SK-N-MC (cell line): ENCODE data around the gene TPPP.

Source experiments
- EZH2 ChIP-seq: fragments of 200-600 bp; sonication (generic); IDR thresholded peaks from one replicate; pipeline ENCODE4 v1.6.1; 2017; ENCODE audit warnings: antibody characterized with exemption
- FOXP2 ChIP-seq: optimal IDR thresholded peaks from 2 replicates; pipeline ENCODE3; 2011; ENCODE audit warnings: mild to moderate bottlenecking, moderate library complexity; ENCODE audit not compliant: insufficient read depth; ENCODE audit errors: extremely low read length, control extremely low read depth
- POLR2AphosphoS5 ChIP-seq: IDR thresholded peaks from 2 replicates; pipeline ENCODE4 v1.6.1; 2012; ENCODE audit warnings: mild to moderate bottlenecking, low read depth, low read length, borderline replicate concordance

GRCh38 chr5:675871-676698 is 17.1 kb downstream of the TPPP start:
- TF ChIP-seq POLR2AphosphoS5 (no peak), EZH2 (no peak), FOXP2 (no peak)
